Measurements from ENCODE around the gene ABCA7. TPM values are rescaled to one million over a fixed set of nuclear protein-coding genes. Genes with fewer than 3 reads are reported as not detected.
A peak's percentile ranks its signal among the peaks of the same experiment; 100 is the strongest.

ABCA7 gene
- total and polyA plus RNA-seq, 2 of the 13 experiments (the other 11 are each of a cell fraction or from before 2014, with no cell fraction given): 4.4 to 32.4 TPM

GRCh38 chr19:1090731-1091543 is 51.0 kb downstream of the ABCA7 start:
- TF ChIP-seq ATF1 (CRISPR knock-in tag; IDR thresholded peaks at IDR 0.05) (no peak), ZNF138 (CRISPR knock-in tag; IDR thresholded peaks at IDR 0.05; ENCODE audit: low read depth) (no peak), AGO2 (optimal IDR thresholded peaks at IDR 0.05; ENCODE audit: low read depth, low read length) (peak; percentile 34)
- DNase-seq (ENCODE audit: low spot score) (no peak), FAIRE-seq (no peak), ATAC-seq (no peak)
- Histone ChIP-seq H3K4me1 (ENCODE audit: insufficient read depth, low read length) (peaks cover 20% of the 10 kb centered on the region), H3K4me2 (ENCODE audit: low read depth, low read length) (no peak overlapping the region), H2AFZ (ENCODE audit: low read length) (no peak overlapping the region), H3K27me3 (ENCODE audit: control insufficient read depth in 1 of 2, insufficient read depth in 2 of 2, low read length in 2 of 2) (no peaks in the 10 kb centered on the region; a peak in 1 of 5 replicates), H3K4me3 (replicated peaks in 1 of 3; ENCODE audit: insufficient read depth in 1 of 3, low read depth in 2 of 3, low read length in 3 of 3) (no peak overlapping the region), H3K36me3 (replicated peaks in 1 of 2; ENCODE audit: control insufficient read depth in 1 of 2, insufficient read depth in 2 of 2, low read length in 2 of 2) (peaks cover 12 to 40% of the 10 kb centered on the region in 2 experiments), H3K9ac (ENCODE audit: insufficient read depth, low read depth, low read length) (no peak overlapping the region), H3K9me3 (ENCODE audit: low read length) (no peaks in the 10 kb centered on the region), H3K79me2 (ENCODE audit: insufficient read depth, low read length) (peaks cover 30% of the 10 kb centered on the region), H4K20me1 (ENCODE audit: insufficient read depth, low read length) (peaks cover 16% of the 10 kb centered on the region), H3K27ac (ENCODE audit: extremely low read length, insufficient read depth, low read length) (no peak overlapping the region)
- WGBS (ENCODE audit: low lambda C conversion rate): 99% methylated on average over 28 of the region's 38 CpGs
- intact Hi-C loops (cut with micrococcal nuclease; ENCODE audit: unreplicated experiment): no loop called here
- ChIA-PET POLR2A (interaction anchor here (1.3 kb wide), 1 partner anchor 26 kb away, joined by 4 read pairs; no protein-coding TSS in a partner anchor), CTCF (ENCODE audit: low intra/inter-chr PET ratio, low total read pairs) (no interaction called here)
- BruUV-seq (replicated peaks): no TSS peak
- in situ Hi-C loops (cut with HindIII; ENCODE audit: extremely low pct_ligation_motif_present, low pct_unique_long_range_greater_than_20kb): no loop called here

- WGBS (ENCODE audit: low lambda C conversion rate): 100% methylated on average over 1 of the region's 27 CpGs
- Histone ChIP-seq H4K20me1 (ENCODE audit: insufficient read depth, low read length) (peaks cover 16% of the 10 kb centered on the region), H3K36me3 (replicated peaks in 1 of 2; ENCODE audit: control insufficient read depth in 1 of 2, insufficient read depth in 2 of 2, low read length in 2 of 2) (peaks cover 12 to 40% of the 10 kb centered on the region in 2 experiments), H3K9me3 (ENCODE audit: low read length) (no peaks in the 10 kb centered on the region), H3K79me2 (ENCODE audit: insufficient read depth, low read length) (peaks cover 30% of the 10 kb centered on the region), H3K4me1 (ENCODE audit: insufficient read depth, low read length) (peaks cover 23% of the 10 kb centered on the region), H3K4me3 (replicated peaks in 1 of 3; ENCODE audit: insufficient read depth in 1 of 3, low read depth in 2 of 3, low read length in 3 of 3) (no peak overlapping the region), H3K4me2 (ENCODE audit: low read depth, low read length) (no peak overlapping the region), H3K27me3 (ENCODE audit: control insufficient read depth in 1 of 2, insufficient read depth in 2 of 2, low read length in 2 of 2) (no peaks in the 10 kb centered on the region; a peak in 1 of 5 replicates), H3K9ac (ENCODE audit: insufficient read depth, low read depth, low read length) (no peak overlapping the region), H3K27ac (ENCODE audit: extremely low read length, insufficient read depth, low read length) (no peak overlapping the region), H2AFZ (ENCODE audit: low read length) (no peak overlapping the region)
- DNase-seq (ENCODE audit: low spot score) (no peak), ATAC-seq (no peak), FAIRE-seq (no peak)
- ChIA-PET CTCF (ENCODE audit: low intra/inter-chr PET ratio, low total read pairs) (no interaction called here), POLR2A (interaction anchor here (1.3 kb wide), 1 partner anchor 26 kb away, joined by 4 read pairs; no protein-coding TSS in a partner anchor)
- no TSS peak for BruUV-seq (replicated peaks)
- intact Hi-C loops (cut with micrococcal nuclease; ENCODE audit: unreplicated experiment) (no loop called here), in situ Hi-C loops (cut with HindIII; ENCODE audit: extremely low pct_ligation_motif_present, low pct_unique_long_range_greater_than_20kb) (no loop called here)
- TF ChIP-seq FOXO1 (CRISPR knock-in tag; IDR thresholded peaks at IDR 0.05) (no peak), RBFOX2 (IDR thresholded peaks at IDR 0.05; ENCODE audit: low read depth, low read length) (peak; percentile 56; the same call in 1 of the 2 replicates), AGO2 (optimal IDR thresholded peaks at IDR 0.05; ENCODE audit: low read depth, low read length) (peak; percentile 30), ZNF687 (CRISPR knock-in tag; IDR thresholded peaks at IDR 0.05) (peak; percentile 14; the same call in 1 of the 2 replicates)
- TF ChIP-seq, protein P1, sequence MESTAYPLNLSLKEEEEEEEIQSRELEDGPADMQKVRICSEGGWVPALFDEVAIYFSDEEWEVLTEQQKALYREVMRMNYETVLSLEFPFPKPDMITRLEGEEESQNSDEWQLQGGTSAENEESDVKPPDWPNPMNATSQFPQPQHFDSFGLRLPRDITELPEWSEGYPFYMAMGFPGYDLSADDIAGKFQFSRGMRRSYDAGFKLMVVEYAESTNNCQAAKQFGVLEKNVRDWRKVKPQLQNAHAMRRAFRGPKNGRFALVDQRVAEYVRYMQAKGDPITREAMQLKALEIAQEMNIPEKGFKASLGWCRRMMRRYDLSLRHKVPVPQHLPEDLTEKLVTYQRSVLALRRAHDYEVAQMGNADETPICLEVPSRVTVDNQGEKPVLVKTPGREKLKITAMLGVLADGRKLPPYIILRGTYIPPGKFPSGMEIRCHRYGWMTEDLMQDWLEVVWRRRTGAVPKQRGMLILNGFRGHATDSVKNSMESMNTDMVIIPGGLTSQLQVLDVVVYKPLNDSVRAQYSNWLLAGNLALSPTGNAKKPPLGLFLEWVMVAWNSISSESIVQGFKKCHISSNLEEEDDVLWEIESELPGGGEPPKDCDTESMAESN (CRISPR knock-in tag; conservative IDR thresholded peaks at IDR 0.05): no peak
These were observed 51.8 kb downstream of the ABCA7 start for GRCh38 chr19:1091544-1092175.

Measured in HepG2 (cell line).